ENCODE data around the gene HPSE2.

DNA sequence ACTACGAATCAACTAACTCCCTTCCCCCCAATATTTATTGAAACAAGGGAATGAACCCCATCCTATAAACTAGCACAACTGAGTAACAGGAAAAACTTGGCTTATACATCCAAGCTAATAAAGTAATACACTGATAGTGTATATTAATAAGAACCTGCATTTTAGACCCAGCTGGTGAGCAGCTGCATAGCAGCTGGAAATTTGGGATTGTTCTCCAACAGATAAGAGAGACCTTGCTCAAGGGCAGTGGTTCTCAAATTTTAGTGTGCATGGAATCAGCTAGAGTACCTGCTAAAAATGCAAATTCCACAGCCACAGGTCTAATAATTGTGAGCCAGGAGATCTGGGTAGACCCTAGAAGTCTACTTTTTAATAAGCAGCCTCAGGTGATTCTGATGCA, 404.3 kb downstream of the HPSE2 start:
- TF ChIP-seq, protein P1, sequence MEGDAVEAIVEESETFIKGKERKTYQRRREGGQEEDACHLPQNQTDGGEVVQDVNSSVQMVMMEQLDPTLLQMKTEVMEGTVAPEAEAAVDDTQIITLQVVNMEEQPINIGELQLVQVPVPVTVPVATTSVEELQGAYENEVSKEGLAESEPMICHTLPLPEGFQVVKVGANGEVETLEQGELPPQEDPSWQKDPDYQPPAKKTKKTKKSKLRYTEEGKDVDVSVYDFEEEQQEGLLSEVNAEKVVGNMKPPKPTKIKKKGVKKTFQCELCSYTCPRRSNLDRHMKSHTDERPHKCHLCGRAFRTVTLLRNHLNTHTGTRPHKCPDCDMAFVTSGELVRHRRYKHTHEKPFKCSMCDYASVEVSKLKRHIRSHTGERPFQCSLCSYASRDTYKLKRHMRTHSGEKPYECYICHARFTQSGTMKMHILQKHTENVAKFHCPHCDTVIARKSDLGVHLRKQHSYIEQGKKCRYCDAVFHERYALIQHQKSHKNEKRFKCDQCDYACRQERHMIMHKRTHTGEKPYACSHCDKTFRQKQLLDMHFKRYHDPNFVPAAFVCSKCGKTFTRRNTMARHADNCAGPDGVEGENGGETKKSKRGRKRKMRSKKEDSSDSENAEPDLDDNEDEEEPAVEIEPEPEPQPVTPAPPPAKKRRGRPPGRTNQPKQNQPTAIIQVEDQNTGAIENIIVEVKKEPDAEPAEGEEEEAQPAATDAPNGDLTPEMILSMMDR (IDR thresholded peaks at IDR 0.05; ENCODE audit: insufficient read depth, low read length, poor library complexity, severe bottlenecking) = no peak
- TF ChIP-seq EZH2phosphoT487 (conservative IDR thresholded peaks at IDR 0.05; ENCODE audit: low read length) = no peak
